Activated CD4-positive, alpha-beta T cell treated with anti-CD3 and anti-CD28 coated beads, Interleukin-2, Interleukin-6, amounts not matched to agents 100 ng/mL and 50 ng/mL, durations not matched to agents 16 hours and 8 hours (primary cell): ENCODE data around the gene MPI.
A peak's percentile ranks its signal among the peaks of the same experiment; 100 is the strongest.

ENCODE experiments used
- DNase-seq: peaks from one replicate; pipeline ENCODE4 v3.0.0-alpha.2; 2020

The MPI gene, protein sequence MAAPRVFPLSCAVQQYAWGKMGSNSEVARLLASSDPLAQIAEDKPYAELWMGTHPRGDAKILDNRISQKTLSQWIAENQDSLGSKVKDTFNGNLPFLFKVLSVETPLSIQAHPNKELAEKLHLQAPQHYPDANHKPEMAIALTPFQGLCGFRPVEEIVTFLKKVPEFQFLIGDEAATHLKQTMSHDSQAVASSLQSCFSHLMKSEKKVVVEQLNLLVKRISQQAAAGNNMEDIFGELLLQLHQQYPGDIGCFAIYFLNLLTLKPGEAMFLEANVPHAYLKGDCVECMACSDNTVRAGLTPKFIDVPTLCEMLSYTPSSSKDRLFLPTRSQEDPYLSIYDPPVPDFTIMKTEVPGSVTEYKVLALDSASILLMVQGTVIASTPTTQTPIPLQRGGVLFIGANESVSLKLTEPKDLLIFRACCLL

DNA sequence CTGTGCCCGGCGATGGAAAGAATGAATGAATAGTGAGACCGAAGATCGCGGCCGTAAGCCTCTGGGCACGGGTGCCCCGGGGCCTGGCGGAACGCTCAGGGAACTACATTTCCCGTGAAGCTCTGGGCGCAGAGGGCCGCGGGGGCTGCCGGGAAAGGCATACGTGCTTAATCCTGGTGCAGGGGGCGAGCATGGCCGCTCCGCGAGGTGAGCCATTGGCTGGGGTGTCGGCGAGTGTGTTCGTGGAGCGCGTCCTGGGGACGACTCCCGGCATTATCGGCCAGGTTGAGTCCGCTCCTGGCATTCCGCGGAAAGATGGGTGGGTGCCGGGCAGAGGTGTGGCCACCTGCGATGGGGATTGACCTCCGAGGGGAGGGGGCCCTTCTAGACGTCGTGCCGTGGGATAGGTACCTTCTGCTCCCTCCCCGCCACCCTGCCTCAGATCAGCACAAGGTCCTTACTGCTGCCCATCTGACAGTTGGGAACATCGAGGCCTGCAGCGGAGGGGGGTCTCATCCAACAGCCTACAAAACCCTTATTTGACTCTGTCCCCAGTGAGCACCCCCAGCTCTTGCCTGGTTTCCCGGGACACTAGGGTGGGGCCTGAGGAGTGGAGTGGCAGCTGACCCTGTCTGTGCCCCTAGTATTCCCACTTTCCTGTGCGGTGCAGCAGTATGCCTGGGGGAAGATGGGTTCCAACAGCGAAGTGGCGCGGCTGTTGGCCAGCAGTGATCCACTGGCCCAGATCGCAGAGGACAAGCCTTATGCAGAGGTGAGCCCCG is at the start of gene MPI:
Gene MPI (plus strand): TSS at position 160 of the 782 bp plus-strand sequence. CDS start 32 bp downstream, at position 192.
- DNase-seq, result peak; percentile 94

DNA sequence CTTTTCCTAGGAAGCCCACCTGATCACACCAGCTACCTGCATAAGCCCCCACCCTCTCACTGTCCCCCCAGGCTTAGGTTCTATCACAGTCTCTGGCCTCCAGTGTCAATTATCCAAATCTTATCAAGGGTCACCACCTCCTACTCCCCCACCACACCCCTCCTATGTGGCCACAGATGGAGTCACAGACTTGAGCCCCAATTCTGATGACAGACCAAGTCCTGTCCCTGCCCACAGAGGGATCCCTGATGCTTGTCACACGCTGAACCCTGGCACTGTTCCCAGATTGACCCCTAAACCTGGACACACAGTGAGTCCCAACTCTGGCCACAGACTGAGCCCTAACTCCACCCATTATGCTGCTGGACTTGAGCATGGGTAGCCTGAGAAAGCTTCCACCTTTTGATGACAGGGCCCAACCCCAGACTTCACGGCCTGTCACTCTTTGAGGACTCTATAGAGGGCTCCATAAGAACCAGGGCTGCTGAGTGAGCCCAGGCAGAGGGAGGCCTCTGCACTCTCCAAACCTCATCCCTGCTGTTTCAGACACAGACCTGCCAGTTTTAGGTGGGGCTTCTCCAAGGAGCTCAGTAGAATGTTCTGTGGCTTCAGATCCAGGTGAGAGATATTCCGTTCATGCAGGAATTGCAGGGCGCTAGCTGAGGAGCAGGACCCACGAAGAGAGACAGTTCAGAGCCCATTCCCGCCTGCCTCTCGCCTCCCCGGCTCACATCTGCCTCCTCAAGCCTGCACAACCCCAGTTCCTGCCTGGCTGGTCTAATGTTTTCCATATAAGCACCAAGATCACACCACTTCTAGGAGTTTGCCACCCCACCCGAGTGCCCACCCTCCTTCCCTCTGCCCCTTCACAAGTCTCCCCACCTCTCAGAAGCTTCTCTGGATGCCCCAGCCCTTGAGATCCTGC is 48.7 kb upstream of the MPI start:
- no peak for DNase-seq

DNA sequence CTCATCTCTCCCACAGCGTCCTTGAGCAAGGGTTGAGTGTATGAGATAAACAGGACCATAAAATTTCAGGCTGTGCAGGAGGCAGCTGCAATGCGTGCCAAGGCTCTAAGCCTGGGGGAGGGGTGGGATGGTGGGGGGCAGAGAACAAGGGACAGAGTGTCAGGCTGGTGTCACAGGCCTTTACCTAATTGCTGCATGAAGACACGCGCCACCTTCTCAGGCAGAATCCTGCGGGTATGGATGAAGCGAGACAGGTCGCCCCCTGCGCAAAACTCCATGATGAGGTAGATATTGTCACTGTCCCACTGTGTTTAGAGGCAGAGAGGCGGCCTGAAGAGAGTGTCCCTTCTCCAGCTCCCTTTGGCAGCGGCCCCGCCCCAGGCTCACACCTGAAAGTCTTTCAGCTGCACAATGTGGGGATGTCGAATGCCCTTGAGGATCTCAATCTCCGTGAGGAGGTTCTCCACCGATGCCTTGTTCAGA is 47.9 kb upstream of the MPI start:
- DNase-seq, result no peak

DNA sequence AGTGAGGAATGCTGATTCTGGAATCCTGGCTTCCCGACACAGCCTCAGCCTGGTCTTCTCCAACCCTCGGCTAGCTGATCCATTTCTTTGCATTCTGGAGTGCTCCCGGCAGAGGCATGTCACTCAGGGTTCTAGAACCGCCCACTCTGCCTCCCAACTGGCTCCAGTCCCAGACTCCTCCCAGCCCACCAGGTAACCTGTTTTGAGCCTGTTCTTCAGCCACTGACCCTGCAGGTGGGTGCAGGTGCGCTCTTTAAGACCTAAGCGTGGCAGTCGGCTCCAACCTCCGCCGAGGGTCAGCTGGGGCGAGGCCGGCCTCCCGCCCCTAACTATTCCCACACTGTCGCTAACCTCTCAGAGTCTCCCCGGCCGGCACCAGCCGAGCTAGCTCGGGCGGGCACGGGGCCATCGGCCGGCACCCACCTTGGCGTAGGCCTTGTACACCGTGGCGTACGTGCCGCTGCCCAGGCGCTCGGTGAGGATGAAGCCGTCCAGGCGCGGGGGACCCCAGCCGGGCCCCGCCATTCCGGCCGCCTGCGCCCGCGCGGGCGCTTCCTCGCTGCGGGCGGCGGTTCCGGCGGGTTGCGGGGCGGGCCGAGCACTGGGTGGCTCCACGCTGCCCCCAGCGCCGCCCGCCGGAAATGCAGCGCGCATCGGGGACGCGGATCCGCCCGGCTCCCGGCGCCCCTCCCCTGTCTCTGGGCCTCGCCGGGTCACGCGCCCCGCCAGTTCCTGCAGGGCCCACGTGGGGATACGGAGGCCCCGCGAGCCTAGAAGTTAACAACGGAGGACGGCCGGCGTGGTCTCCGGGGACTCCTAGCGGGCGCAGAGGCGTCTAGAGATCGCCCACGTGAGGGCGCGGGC is 47.0 kb upstream of the MPI start, which contains the start of gene ULK3:
Gene ULK3 (minus strand): TSS at position 576 of the 864 bp plus-strand sequence. CDS start 51 bp downstream, at position 525.
- DNase-seq, result peak; percentile 95

DNA sequence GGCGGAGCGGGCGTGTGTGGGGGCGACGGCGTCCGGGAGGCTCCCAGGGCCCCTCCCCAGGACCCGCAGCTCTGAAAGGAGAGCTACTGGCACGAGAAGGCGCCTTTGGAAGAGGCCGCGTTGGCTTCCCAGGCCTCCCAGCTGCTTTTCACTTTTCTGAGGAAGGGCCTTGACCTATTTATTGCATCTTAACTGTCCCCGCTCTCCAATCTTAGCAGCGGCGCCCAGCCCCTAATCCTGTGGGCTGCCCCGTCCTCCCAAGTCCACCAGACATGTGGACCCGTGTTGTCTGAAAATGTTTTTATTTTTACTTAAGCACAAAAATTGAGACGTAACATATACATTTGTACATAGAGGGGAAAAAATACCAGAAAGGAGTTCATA is 46.4 kb upstream of the MPI start:
- no peak for DNase-seq

DNA sequence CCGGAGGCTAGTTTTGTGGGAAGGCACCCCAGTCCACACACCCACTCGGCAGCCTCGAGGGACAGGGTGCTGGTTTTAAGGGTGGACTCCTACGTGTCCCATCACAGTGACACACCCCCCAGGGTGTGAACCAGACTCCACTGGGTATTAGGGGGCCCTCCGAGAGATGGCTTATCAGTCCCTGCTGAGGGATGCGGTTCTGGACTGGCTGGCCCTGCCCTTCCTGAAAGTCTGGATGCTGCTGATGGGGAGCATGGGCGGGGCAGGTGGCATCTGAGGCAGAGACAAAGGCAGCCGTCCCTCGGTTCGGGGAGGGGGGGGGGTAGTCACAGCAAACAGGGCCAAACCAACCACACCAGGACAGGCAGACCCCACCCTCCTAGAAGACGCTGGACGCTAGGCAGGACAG is 45.9 kb upstream of the MPI start:
- no peak for DNase-seq

DNA sequence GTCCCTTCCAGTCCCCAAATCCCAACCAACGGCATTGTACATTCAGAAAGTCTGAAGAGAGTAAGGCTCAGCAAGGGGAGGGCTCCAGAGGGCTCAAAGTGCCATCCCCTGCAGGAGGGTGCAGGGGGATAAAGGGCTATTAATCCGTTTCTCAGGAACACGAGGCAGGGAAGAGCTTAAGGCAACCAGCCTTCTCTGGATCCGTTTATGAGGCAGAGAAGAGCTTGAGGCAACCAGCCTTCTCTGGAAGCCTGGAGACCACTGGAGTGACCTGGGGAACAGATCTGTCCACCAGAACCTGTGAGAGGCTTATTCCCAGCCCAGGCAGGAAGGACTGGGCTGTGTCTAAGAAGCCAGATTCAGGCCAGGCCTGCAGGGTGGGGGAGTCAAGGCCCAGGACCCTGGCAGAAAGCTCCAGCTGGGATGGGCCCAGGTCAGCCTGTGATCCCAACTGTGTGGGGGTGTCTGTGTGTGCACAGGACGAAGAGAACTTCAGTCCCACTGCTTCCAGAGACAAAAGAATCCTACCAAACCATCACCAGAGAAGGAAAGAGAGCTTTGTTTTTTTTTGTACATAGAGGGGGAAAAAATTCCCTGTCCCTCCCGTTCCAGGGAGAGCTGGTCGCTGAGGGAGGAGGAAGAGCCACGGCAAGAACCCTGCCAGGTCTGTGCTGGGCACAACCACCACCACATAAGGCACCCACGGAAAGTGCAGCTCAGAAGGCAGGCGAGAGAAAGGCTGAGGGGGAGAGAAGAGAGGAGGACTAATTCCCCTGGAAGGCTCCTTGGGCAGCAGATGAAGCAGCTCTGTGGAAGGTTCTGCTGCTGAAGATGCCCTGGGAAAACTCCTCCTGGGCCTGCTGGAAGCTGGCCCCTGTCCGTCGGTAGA is 45.3 kb upstream of the MPI start:
- DNase-seq, result no peak

DNA sequence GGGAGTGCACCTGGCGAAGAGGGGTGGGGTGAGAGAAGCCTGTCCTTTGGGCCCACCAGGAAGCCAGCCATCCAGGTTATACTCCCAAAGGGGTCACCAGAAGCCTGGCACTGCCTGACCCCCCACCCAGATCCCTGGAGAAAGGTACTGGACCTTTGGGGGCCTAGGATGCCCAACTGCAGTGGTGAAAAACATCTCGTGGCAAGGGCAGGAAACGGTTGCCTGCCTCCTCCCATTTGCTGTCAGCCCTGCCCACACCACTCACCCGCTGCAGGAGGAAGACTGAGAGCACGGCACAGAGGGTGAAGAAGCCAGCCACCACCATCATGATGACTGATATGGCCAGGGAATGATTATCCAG is 44.7 kb upstream of the MPI start:
- DNase-seq, result peak; percentile 85

DNA sequence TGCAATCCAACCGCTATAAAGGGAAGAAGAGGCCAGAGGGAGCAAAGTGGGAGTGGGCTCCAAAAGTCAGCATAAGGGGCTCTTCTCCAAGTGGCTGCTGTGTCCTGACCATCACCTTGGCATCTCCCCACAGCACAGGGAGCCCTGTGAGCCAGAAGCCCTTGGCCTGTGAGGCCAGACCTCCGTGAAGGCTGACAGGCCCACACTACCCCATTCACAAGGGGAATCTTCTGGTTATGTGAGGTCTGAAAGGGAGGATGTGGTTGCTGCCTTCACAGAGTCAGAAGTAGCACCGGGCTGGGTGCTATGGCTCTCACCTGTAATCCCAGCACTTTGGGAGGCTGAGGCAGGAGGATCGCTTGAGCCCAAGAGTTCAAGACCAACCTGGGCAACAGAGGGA is 44.3 kb upstream of the MPI start:
- DNase-seq, result peak; percentile 52

DNA sequence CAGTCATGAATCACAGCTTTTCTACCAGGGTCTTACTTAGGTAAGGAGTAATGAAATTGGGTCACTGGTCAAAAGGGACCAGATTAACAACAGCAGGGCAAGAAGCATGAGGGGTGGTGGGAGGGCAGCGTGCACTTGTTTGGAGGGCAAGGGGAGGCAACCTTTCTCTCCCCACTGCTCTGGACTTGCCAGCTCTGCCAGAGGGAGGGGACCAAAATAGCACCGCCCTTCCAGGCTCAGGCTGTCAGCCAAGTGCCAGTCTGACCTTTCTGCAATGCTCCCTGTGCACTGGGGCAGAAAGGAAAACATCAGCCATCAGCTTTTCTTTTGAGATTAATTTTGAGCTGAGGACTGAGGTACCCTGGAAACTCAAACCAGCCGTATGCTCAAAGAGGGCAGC is 42.4 kb upstream of the MPI start:
- no peak for DNase-seq

DNA sequence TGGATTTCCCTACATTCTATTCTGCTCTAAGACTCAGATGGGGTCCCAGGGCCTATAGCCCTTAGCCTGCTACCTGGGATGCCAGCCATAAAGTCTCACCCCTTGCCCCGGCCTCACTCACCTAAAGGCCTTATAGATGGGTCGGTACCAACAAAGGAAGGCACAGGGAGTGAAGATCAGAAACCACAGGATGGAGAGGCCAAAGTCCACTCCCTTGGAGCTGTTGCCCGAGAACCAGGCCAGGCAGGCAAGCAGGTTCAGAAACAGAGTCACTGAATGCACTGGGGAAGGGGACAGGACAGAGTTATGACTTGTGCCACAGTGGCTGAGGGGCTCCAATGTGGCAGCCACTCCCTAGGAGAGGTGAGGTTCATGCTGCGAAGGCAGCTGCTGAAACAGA is 39.4 kb upstream of the MPI start:
- no peak for DNase-seq

DNA sequence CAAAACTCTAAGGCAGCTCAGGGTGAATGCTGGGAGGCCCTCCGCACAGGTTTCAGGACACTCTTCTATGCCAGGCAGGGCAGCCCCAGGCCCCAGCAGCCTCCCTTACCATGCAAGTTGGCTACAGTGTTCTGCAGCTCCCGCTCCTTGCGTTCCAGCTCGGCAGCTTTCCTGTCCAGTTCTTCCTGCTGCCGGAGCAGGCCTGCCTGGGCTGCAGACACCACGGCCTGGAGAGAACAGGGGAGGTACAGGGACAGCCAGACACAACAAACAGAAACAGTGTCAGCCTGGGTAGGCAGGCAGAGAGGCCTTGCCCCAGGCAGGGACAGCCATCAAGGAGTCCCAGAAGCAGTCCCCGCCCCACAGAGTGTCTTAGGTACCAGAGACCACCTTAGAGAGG is 37.9 kb upstream of the MPI start:
- no peak for DNase-seq

DNA sequence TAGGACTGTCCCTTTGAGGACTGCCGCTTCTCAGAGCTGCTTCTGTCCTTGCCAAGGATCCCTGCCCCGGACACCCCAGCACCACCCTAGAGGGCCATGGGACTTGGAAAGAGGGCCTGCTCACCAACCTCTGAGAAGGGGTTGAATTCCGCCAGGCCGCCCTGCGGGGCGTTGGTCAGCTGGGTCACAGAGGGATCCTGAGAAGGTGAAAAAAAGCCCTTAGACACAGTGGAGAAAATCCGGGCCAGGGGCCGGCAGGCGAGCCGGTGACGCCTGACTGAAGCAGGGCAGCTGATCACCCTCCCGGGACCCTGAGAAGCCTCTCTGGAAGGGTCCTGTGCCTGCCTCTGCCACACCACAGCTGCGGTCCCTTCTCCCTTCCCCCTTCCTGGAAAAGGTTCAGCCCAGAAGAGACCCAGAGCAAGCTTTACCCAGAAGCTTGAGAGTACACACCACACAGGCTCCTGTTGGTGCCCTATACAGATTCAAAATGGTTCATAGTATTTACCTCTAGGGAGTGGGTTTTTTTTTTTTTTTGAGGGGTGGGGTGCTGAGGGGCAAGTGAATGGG is 35.3 kb upstream of the MPI start:
- no peak for DNase-seq

DNA sequence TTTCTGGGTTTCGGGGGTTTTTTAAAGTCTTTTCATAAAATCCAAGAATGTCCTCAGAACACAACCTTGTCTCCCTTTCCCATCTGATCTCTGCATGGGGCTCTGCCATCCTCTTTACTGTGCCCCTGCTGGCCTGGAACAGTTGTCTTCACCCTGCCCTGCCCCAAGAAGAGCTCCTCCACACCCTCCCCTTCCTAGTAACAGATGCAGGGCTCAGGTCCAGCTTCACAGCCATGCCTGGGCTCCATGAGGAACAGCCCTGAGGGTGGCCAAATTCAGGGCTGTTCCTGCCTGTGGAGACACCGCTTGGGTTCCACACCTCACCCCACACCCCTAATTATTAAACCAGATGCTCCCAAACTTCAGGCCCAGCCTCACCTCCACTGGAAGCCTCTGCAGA is 34.0 kb upstream of the MPI start:
- DNase-seq, result no peak

DNA sequence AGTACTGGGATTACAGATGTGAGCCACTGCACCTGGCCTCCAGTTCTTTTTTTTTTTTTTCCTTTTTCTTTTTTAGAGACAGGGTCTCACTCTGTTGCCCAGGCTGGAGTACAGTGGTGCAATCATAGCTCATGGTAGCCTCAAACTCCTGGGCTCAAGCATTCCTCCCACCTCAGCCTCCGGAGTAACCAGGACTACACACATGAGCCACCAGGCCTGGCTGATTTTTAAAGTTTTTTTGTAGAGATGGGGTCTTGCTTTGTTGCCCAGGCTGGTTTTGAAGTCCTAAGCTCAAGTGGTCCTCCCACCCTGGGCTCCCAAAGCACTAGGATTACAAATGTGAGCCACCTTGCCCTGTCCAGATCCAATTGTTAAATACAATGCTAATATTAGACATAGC is 33.3 kb upstream of the MPI start:
- DNase-seq, result no peak

DNA sequence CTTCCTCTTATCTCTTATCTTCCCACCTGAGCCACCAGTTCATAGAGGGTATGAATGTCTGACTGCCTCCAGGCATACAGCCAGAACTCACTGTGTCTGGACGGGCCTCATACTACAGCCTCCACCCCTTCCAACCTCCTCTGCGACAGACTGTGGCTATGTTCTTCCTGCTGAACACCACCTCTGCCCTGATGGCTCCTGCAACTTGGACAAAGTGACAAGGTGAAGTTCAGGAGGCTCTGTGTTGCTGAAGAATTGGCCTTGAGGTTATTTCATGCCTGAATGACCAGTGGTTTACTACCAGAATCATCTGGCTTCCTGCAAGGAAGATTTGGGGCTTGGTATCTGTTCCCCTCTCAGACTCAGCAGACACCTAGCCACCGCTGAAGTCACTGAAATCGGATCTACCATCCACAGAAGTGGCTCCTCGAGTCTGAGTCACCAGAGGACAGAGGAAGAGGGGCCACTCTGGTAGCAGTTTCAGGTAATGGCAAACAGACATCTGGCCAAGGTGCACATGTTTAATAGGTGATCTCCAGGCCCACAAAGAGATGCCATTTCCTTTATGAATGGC is 32.7 kb upstream of the MPI start:
- no peak for DNase-seq

DNA sequence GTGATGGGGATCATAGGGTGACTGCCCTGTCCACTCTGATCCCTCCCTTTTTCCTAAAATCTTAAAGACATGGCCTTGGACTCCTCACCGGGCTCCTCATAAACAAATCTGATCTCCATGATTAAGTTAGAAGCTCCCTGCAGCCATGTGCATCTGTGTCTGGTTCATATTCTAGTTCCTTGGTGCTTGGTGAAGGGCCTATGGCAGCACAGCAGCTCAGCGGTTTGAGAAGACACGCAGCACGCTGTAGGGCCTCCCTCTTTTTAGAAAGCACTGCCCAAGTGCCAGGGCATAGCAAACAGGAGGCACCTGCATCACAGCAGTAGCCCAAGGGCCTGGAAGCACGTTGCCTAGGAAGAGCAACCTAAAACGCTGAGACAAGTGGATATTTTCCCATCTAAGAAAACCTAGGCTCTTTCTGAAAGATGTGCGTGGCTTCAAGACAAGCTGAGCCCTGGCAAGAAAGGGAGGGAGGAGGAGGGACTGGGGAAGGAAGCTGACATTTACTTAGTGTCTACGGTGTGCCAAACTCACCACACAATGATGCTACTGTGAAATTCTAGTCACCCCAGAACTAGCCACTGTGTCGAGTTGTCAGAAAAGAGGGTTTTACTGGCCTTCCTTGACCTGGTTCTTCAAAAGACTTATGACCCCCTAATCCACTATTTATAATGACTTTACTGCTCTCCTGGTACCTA is 32.0 kb upstream of the MPI start:
- no peak for DNase-seq

DNA sequence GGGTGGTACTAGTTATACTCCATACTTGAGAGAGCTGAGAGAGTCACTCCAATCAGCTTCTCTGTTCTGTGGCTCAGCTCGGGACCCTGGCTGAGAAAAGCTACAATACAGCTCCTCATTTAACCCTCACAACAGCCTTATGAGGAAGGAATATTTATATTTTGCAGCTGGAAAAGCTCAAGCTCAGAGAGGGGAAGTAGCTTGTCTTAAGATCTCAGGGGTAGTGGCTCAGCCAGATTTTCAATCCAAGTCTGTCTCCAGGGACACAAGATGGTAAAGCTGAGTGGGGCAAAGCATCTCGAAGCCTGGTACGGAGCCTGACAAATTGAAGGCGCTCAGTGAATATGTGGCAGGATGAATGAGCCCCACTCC is 31.5 kb upstream of the MPI start:
- no peak for DNase-seq

DNA sequence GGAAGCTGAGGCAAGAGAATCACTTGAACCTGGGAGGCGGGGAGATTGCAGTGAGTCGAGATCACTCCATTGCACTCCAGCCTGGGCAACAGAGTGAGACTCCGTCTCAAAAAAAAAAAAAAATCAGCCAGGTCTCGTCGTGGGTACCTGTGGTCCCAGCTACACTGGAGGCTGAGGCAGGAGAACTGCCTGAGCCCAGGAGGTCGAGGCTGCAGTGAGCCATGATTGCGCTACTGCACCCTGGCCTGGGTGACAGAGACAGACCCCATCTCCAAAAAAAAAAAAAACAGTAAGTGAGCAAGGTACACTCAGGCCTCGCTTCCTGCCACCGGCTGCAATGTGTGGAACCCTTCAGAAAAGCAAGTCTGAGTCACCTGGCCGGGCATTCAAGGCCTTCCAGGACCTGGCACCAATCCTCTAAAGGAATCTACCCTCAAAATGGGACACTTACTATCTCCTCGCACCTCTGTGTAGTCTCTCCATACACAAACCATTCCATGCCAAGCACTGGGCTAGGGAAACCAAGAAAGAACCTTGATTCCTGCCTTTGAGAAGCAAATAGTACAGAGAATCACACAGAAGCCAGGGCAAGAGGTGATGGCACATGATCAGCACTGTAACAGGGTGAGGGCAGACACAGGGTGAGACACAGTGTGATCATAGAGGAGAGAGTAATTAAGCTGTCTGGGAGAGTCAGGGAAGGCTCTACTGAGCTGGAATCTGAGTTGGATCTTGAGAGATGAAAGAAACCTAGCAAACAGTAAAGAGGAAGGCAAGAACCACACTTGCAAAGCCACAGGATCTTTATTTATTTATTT is 26.4 kb upstream of the MPI start:
- peak; percentile 41 for DNase-seq
